ENCODE measurements around the gene CHST13. TPM values are rescaled to one million over a fixed set of nuclear protein-coding genes. Genes with fewer than 3 reads are reported as not detected.

The CHST13 gene
- total RNA-seq: 1 to 10 TPM in 1 of 2 donors, under 1 TPM in 1; 0.22 to 1.6 TPM

- no peaks in the 10 kb centered on the region for H3K9me3 ChIP-seq
- H3K4me3 ChIP-seq: peak within 1 kb of the TSS; percentile 42
- H3K27ac ChIP-seq: no peak within 1 kb of the TSS
- no peaks in the 10 kb centered on the region for H3K36me3 ChIP-seq
- peak within 1 kb of the TSS; percentile 9 to 61 for H3K9ac ChIP-seq (ENCODE audit: low read depth in 2 of 2, low read length in 2 of 2)
- DNase-seq: peak; percentile 53
- TF ChIP-seq CTCF (IDR thresholded peaks at IDR 0.05): no peak
- intact Hi-C loops (cut with DNase I): loop anchor here (10.0 kb wide), 2 partner anchors 131 to 1021 kb away; partner anchors contain the start of gene TXNRD3
- no peaks in the 10 kb centered on the region for H3K4me1 ChIP-seq
- H3K27me3 ChIP-seq: no peaks in the 10 kb centered on the region
These were observed at the start of gene CHST13 for GRCh38 chr3:126523745-126524428. CHST13 (plus strand) TSS chr3:126524155; CDS start chr3:126524333, 178 bp downstream.

- H3K4me3 ChIP-seq: peak overlapping the region; percentile 68
- peak overlapping the region; percentile 57 to 85 for H3K9ac ChIP-seq (ENCODE audit: low read depth in 2 of 2, low read length in 2 of 2)
- H3K9me3 ChIP-seq: no peaks in the 10 kb centered on the region
- DNase-seq: peak; percentile 42
- H3K27me3 ChIP-seq: no peaks in the 10 kb centered on the region
- H3K36me3 ChIP-seq: peaks cover 15% of the 10 kb centered on the region
- H3K27ac ChIP-seq: peak overlapping the region; percentile 85
- intact Hi-C loops (cut with DNase I): no loop called here
- H3K4me1 ChIP-seq: peaks cover 18% of the 10 kb centered on the region
- no peak for TF ChIP-seq CTCF (IDR thresholded peaks at IDR 0.05)
These were observed 49.2 kb upstream of the CHST13 start for GRCh38 chr3:126474498-126475412.

GRCh38 chr3:126475413-126476114, 48.4 kb upstream of the CHST13 start, which contains the start of gene ZXDC:
ZXDC (minus strand) TSS chr3:126475891; CDS start chr3:126475865, 26 bp downstream.
- Histone ChIP-seq H3K27me3 (no peaks in the 10 kb centered on the region), H3K4me3 (peak within 1 kb of the TSS; percentile 68), H3K36me3 (peaks cover 7% of the 10 kb centered on the region), H3K27ac (peak within 1 kb of the TSS; percentile 85), H3K4me1 (peaks cover 18% of the 10 kb centered on the region), H3K9me3 (no peaks in the 10 kb centered on the region), H3K9ac (ENCODE audit: low read depth in 2 of 2, low read length in 2 of 2) (peak within 1 kb of the TSS; percentile 80 to 89)
- intact Hi-C loops (cut with DNase I): no loop called here
- peak; percentile 92 for DNase-seq
- TF ChIP-seq CTCF (IDR thresholded peaks at IDR 0.05): no peak

- peak overlapping the region; percentile 56 for H3K4me3 ChIP-seq
- H3K9me3 ChIP-seq: no peaks in the 10 kb centered on the region
- H3K9ac ChIP-seq (ENCODE audit: low read depth in 2 of 2, low read length in 2 of 2): peak overlapping the region; percentile 80 to 89
- DNase-seq: peak; percentile 76
- H3K27ac ChIP-seq: peak overlapping the region; percentile 66
- no peak for TF ChIP-seq CTCF (IDR thresholded peaks at IDR 0.05)
- H3K4me1 ChIP-seq: peaks cover 18% of the 10 kb centered on the region
- no peaks in the 10 kb centered on the region for H3K27me3 ChIP-seq
- H3K36me3 ChIP-seq: no peaks in the 10 kb centered on the region
- intact Hi-C loops (cut with DNase I): no loop called here
These were observed 47.5 kb upstream of the CHST13 start for GRCh38 chr3:126476166-126477060.

All from colonic mucosa (tissue), 4 donors.